T-helper 1 cell treated with Interleukin-12 subunit alpha and Interleukin-12 subunit beta and Interleukin-4 antibody, amounts not matched to agents 30 μg/mL and 1 μg/mL, for 36 hours (primary cell): ENCODE results near the gene PPAN.

Experiments
- H3K27ac Mint-ChIP-seq: one replicate; pipeline ENCODE4 v1.8.0; 2021; ENCODE audit warnings: mild to moderate bottlenecking, mixed read lengths
- H3K27me3 Mint-ChIP-seq: one replicate; pipeline ENCODE4 v1.8.0; 2021; ENCODE audit warnings: low read depth, mixed read lengths
- H3K36me3 Mint-ChIP-seq: one replicate; pipeline ENCODE4 v1.8.0; 2021; ENCODE audit warnings: low read depth, mixed read lengths
- H3K4me1 Mint-ChIP-seq: one replicate; pipeline ENCODE4 v1.8.0; 2021; ENCODE audit warnings: low read depth, mixed read lengths
- H3K4me3 Mint-ChIP-seq: one replicate; pipeline ENCODE4 v1.8.0; 2021; ENCODE audit warnings: mild to moderate bottlenecking, moderate library complexity, mixed read lengths
- H3K9me3 Mint-ChIP-seq: one replicate; pipeline ENCODE4 v1.8.0; 2021; ENCODE audit warnings: mixed read lengths

PPAN gene

GRCh38 chr19:10136936-10137335 lies 30.8 kb downstream of the PPAN start:
- H3K27ac Mint-ChIP-seq, result no peak overlapping the region
- no peaks in the 10 kb centered on the region for H3K27me3 Mint-ChIP-seq
- peaks cover 30% of the 10 kb centered on the region for H3K36me3 Mint-ChIP-seq
- H3K9me3 Mint-ChIP-seq, result no peaks in the 10 kb centered on the region
- no peak overlapping the region for H3K4me3 Mint-ChIP-seq
- no peaks in the 10 kb centered on the region for H3K4me1 Mint-ChIP-seq

- peaks cover 32% of the 10 kb centered on the region for H3K36me3 Mint-ChIP-seq
Observed at GRCh38 chr19:10137751-10138682, 31.9 kb downstream of the PPAN start.

DNA sequence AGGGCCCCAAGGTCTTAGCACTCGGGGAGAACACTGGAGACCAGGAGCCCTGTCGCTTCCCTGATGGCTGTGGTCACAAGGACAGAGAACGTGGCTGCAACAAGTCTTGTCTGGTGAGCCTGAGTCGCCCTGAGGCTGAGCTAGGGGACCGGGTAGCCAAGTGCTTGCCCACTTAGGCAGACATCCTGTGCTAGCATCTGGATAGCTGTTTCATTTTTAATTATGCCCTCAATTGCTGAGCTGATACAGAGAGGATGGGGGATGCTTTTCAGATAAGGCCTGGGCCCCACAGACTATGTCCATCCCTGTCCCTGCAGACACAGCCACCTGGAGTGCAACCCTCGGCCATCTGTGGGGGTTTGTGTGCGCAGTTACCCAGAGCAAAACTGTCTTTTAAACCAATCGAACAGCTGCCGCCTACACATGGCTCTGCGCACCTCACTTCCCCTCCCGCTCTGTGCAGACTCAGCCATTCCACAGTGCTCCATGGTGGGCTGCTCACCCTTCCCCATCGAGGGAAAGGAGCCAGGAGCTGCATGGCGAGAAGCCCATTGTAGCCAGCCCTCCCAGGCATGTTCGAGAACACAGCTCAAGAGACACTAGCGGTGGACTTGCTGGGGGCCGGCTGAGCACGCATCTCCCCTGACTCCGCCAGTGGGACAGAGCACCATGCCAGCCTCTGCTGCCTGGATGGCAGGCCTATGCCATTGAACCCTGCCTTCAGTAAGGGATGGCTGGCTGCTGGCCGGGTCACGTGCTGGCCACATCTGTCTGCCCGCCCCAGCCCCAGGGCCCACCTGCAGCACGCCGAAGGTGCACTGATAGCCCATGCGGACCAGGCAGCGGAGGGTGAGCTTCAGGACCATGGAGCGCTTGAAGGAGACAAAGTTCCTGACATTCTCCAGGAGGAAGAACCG lies 33.0 kb downstream of the PPAN start:
- H3K9me3 Mint-ChIP-seq, result no peaks in the 10 kb centered on the region
- peaks cover 11% of the 10 kb centered on the region for H3K4me1 Mint-ChIP-seq
- no peaks in the 10 kb centered on the region for H3K27me3 Mint-ChIP-seq
- H3K36me3 Mint-ChIP-seq, result peaks cover 31% of the 10 kb centered on the region
- no peak overlapping the region for H3K4me3 Mint-ChIP-seq
- H3K27ac Mint-ChIP-seq, result no peak overlapping the region

More at GRCh38 chr19:10137751-10138682, 31.9 kb downstream of the PPAN start:
- Mint-ChIP-seq H3K4me3 (no peak overlapping the region), H3K27me3 (no peaks in the 10 kb centered on the region), H3K27ac (no peak overlapping the region), H3K4me1 (peaks cover 6% of the 10 kb centered on the region), H3K9me3 (no peaks in the 10 kb centered on the region)

- no peak overlapping the region for H3K4me3 Mint-ChIP-seq
- no peaks in the 10 kb centered on the region for H3K27me3 Mint-ChIP-seq
- peaks cover 33% of the 10 kb centered on the region for H3K36me3 Mint-ChIP-seq
- peaks cover 13% of the 10 kb centered on the region for H3K4me1 Mint-ChIP-seq
- H3K9me3 Mint-ChIP-seq, result no peaks in the 10 kb centered on the region
- H3K27ac Mint-ChIP-seq, result no peak overlapping the region
Observed at GRCh38 chr19:10139952-10140351, 33.8 kb downstream of the PPAN start.

DNA sequence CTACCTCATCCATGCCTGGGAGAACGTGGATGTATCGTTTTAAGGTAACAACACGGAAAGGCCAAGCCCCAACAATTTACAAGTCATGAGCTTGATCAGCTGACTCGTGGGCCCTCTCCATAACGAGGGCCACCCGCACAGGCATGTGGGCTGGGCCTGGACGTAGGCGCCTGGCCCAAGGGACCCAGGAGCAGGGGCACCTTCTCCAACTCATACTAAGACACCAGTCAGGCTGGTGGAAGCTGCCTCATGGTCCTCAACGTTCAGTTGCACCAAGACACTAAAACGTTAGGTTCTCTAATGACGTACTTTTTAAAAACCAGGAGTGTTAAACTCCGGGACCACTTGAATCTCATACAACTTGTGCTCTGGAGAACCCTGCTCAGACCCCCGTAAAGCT lies 35.3 kb downstream of the PPAN start:
- H3K9me3 Mint-ChIP-seq, result no peaks in the 10 kb centered on the region
- H3K36me3 Mint-ChIP-seq, result peaks cover 45% of the 10 kb centered on the region
- no peaks in the 10 kb centered on the region for H3K27me3 Mint-ChIP-seq
- H3K4me3 Mint-ChIP-seq, result no peak overlapping the region
- peaks cover 19% of the 10 kb centered on the region for H3K4me1 Mint-ChIP-seq
- no peak overlapping the region for H3K27ac Mint-ChIP-seq

- Mint-ChIP-seq H3K4me3 (no peak overlapping the region), H3K9me3 (no peaks in the 10 kb centered on the region), H3K4me1 (peaks cover 19% of the 10 kb centered on the region), H3K27ac (peak overlapping the region; percentile 98), H3K27me3 (no peaks in the 10 kb centered on the region), H3K36me3 (peaks cover 44% of the 10 kb centered on the region)
Observed at GRCh38 chr19:10141973-10142372, 35.8 kb downstream of the PPAN start.

- Mint-ChIP-seq H3K36me3 (peaks cover 43% of the 10 kb centered on the region), H3K27ac (peak overlapping the region; percentile 98), H3K4me3 (peak overlapping the region; percentile 66), H3K27me3 (no peaks in the 10 kb centered on the region), H3K4me1 (peaks cover 19% of the 10 kb centered on the region), H3K9me3 (no peaks in the 10 kb centered on the region)
Observed at GRCh38 chr19:10142701-10143375, 36.7 kb downstream of the PPAN start.

DNA sequence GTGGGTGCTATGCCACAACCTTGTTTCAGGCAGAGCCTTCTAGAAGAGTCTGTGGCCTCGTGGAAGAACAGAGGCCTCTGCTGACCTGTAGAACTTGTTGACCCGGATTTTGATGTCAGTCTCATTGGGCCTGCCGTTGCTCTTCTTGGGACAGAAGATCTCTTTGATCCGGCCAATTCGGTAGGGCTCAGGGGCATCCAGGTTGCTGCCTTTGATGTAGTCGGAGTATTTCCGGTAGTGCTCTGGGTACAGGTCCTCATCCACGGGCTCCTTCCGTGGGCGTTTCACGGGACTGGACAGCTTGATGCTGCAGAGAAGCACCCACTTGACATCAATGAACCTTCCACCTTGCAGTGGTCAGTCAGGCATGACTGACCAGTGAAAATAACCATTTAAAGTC lies 37.5 kb downstream of the PPAN start:
- Mint-ChIP-seq H3K27me3 (no peaks in the 10 kb centered on the region), H3K4me3 (no peak overlapping the region), H3K36me3 (peaks cover 47% of the 10 kb centered on the region), H3K4me1 (peaks cover 19% of the 10 kb centered on the region), H3K27ac (peak overlapping the region; percentile 74), H3K9me3 (no peaks in the 10 kb centered on the region)

DNA sequence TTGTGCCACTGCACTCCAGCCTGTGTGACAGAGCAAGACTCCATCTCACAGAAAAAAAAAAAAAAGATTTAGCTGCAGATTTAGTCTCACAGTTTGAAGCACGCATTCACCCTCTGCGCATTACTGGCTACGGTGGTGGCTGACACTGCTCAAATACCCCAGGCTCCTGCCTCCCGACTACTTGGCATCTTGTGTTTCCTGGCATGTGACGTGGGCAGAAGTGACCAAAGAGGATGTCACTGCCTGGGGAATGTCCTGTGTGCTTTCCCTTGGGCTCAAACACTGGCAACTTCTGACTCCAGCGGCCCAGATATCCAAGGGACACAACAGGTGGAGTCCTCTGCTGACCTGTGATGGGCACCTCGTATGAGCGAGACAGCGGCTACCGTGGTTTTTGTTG lies 38.2 kb downstream of the PPAN start:
- no peak overlapping the region for H3K4me3 Mint-ChIP-seq

DNA sequence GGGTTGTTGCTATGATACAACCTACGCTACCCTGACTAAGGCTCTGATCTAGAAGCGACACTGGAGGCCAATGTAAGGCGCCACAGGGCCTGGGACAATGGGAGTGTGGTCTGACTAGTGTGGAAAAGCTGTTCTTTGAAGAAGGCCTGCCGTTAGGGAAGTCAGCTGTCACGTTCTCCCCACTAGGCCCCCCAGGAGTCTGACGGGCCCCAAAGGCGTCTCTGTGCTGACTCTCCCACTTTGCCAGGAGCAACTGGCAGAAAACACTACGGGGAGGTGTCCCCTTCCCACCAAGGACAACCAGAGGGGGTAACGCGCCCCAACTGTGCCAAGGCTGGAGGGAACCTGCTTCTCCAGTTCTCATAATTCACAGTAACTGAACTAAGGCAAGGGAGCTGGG lies 38.9 kb downstream of the PPAN start:
- peaks cover 19% of the 10 kb centered on the region for H3K4me1 Mint-ChIP-seq
- no peaks in the 10 kb centered on the region for H3K9me3 Mint-ChIP-seq
- H3K27me3 Mint-ChIP-seq, result no peaks in the 10 kb centered on the region
- no peak overlapping the region for H3K27ac Mint-ChIP-seq
- H3K4me3 Mint-ChIP-seq, result no peak overlapping the region
- peaks cover 47% of the 10 kb centered on the region for H3K36me3 Mint-ChIP-seq

More for the DNA sequence above, 38.2 kb downstream of the PPAN start:
- Mint-ChIP-seq H3K9me3 (no peaks in the 10 kb centered on the region), H3K27ac (peak overlapping the region; percentile 57), H3K27me3 (no peaks in the 10 kb centered on the region), H3K36me3 (peaks cover 42% of the 10 kb centered on the region), H3K4me1 (peaks cover 19% of the 10 kb centered on the region)

DNA sequence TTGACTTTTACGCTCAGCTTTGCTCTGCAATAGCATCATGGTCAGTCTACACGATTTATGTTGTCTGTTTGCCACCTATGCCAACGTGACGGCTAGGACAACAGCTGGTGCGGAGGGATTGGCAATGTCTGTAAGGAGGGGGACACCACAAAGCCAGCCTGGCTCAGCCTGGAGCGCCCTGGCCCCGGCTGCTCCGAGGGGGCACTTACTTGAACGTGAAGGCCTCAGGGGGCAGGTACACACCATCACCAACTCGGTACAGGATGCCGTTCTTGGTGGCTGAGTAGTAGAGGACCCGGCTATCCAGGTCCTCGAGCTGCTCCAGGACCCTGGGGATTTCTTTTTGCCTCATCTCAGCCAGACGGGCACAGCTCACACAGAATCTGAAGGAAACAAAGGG lies 40.0 kb downstream of the PPAN start:
- peaks cover 50% of the 10 kb centered on the region for H3K36me3 Mint-ChIP-seq
- peaks cover 19% of the 10 kb centered on the region for H3K4me1 Mint-ChIP-seq
- no peaks in the 10 kb centered on the region for H3K9me3 Mint-ChIP-seq
- no peak overlapping the region for H3K27ac Mint-ChIP-seq
- no peaks in the 10 kb centered on the region for H3K27me3 Mint-ChIP-seq
- H3K4me3 Mint-ChIP-seq, result no peak overlapping the region

DNA sequence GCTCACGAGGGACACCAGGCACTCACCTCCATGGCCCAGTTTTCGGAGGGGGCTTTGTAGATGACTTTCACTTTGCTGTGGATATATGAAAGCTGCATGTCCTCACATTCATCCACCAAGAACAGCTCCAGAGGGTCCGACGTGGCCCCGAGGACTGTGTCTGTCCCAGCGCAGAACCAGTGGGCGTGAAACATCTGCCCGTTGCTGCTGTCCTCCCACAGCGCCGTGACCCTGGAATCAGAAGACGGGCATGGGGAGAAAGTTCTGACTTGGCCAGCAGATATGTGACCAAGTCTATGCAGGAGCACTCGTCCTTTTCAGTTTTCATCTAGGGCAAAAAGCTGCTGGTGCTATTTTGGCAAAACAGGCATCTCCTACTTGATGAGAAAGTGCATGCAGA lies 43.3 kb downstream of the PPAN start:
- no peak overlapping the region for H3K4me3 Mint-ChIP-seq
- peaks cover 7% of the 10 kb centered on the region for H3K4me1 Mint-ChIP-seq
- no peaks in the 10 kb centered on the region for H3K9me3 Mint-ChIP-seq
- H3K27me3 Mint-ChIP-seq, result no peaks in the 10 kb centered on the region
- H3K27ac Mint-ChIP-seq, result no peak overlapping the region
- peaks cover 54% of the 10 kb centered on the region for H3K36me3 Mint-ChIP-seq

- Mint-ChIP-seq H3K4me3 (no peak overlapping the region), H3K9me3 (no peaks in the 10 kb centered on the region), H3K27me3 (no peaks in the 10 kb centered on the region), H3K4me1 (no peaks in the 10 kb centered on the region), H3K27ac (no peak overlapping the region), H3K36me3 (peaks cover 58% of the 10 kb centered on the region)
Observed at GRCh38 chr19:10151521-10151920, 45.4 kb downstream of the PPAN start.

- Mint-ChIP-seq H3K9me3 (no peaks in the 10 kb centered on the region), H3K36me3 (peaks cover 60% of the 10 kb centered on the region), H3K4me1 (no peaks in the 10 kb centered on the region), H3K27ac (no peak overlapping the region), H3K27me3 (no peaks in the 10 kb centered on the region), H3K4me3 (no peak overlapping the region)
Observed at GRCh38 chr19:10152100-10152499, 45.9 kb downstream of the PPAN start.
